ENCODE data around the gene SUCLG2. TPM values are rescaled to one million over a fixed set of nuclear protein-coding genes. Genes with fewer than 3 reads are reported as not detected.

SUCLG2 gene
- total RNA-seq, 1 donor from 2014 or later, result 63.6 TPM

GRCh38 chr3:67346081-67346480 lies 308.3 kb downstream of the SUCLG2 start:
- Histone ChIP-seq H4K20me1 (ENCODE audit: low read depth) (no peaks in the 10 kb centered on the region), H3K9me3 (ENCODE audit: low read depth) (no peaks in the 10 kb centered on the region), H3F3A (ENCODE audit: low read depth) (no peaks in the 10 kb centered on the region), H3K9ac (no peak overlapping the region), H3K36me3 (no peaks in the 10 kb centered on the region), H3K4me2 (no peak overlapping the region), H3K4me3 (no peak overlapping the region), H3K27ac (no peak overlapping the region), H3K27me3 (no peaks in the 10 kb centered on the region), H2AFZ (replicated peaks) (no peak overlapping the region), H3K4me1 (no peaks in the 10 kb centered on the region), H3K79me2 (ENCODE audit: low read depth) (no peaks in the 10 kb centered on the region)
- Mint-ChIP-seq H3K27me3 (ENCODE audit: insufficient read depth, low read depth) (no peaks in the 10 kb centered on the region), H3K4me1 (no peaks in the 10 kb centered on the region), H3K36me3 (no peaks in the 10 kb centered on the region), H3K9me3 (peaks cover 3% of the 10 kb centered on the region), H3K4me3 (no peak overlapping the region), H3K27ac (no peak overlapping the region)
- no peak for DNase-seq (ENCODE audit: low spot score)
- no peak for TF ChIP-seq EZH2phosphoT487 (IDR thresholded peaks at IDR 0.05)
- TF ChIP-seq CTCF (IDR thresholded peaks at IDR 0.05), result no peak
- no peak for TF ChIP-seq EZH2 (IDR thresholded peaks at IDR 0.05)

GRCh38 chr3:67335813-67336212 lies 318.6 kb downstream of the SUCLG2 start:
- TF ChIP-seq EZH2 (IDR thresholded peaks at IDR 0.05) (no peak), EZH2phosphoT487 (IDR thresholded peaks at IDR 0.05) (no peak), CTCF (IDR thresholded peaks at IDR 0.05) (no peak)
- Mint-ChIP-seq H3K9me3 (peaks cover 23% of the 10 kb centered on the region), H3K36me3 (no peaks in the 10 kb centered on the region), H3K27ac (no peak overlapping the region), H3K4me1 (no peaks in the 10 kb centered on the region), H3K4me3 (no peak overlapping the region), H3K27me3 (ENCODE audit: insufficient read depth, low read depth) (no peaks in the 10 kb centered on the region)
- Histone ChIP-seq H3K9me3 (ENCODE audit: low read depth) (no peaks in the 10 kb centered on the region), H3K27me3 (no peaks in the 10 kb centered on the region), H3F3A (ENCODE audit: low read depth) (no peaks in the 10 kb centered on the region), H3K4me1 (no peaks in the 10 kb centered on the region), H2AFZ (replicated peaks) (no peak overlapping the region), H3K36me3 (no peaks in the 10 kb centered on the region), H3K9ac (no peak overlapping the region), H4K20me1 (ENCODE audit: low read depth) (no peaks in the 10 kb centered on the region), H3K4me3 (no peak overlapping the region), H3K27ac (no peak overlapping the region), H3K4me2 (no peak overlapping the region), H3K79me2 (ENCODE audit: low read depth) (no peaks in the 10 kb centered on the region)
- no peak for DNase-seq (ENCODE audit: low spot score)

DNA sequence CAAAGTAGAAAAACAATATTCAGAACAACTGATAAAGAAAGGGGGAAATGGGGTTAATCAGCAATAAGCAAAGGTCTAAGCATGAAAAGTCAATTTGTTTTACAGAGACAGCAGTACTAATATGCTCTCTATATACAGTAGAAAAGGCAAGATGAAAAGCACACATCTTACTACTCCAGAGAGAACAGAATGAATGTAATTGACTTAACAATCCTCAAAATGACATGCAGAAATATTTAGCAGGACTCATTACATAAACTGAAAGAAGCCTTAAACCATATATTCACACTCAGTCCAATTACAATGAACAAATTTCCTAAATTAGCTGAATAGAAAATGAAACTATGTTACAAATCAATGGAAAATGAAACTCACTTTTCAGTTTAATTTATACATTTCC lies 319.8 kb downstream of the SUCLG2 start:
- no peak for DNase-seq (ENCODE audit: low spot score)

More for the DNA sequence above, 319.8 kb downstream of the SUCLG2 start:
- H3K27ac ChIP-seq, result no peak overlapping the region
- no peaks in the 10 kb centered on the region for H3F3A ChIP-seq (ENCODE audit: low read depth)
- Mint-ChIP-seq H3K27ac (no peak overlapping the region), H3K4me1 (no peaks in the 10 kb centered on the region), H3K27me3 (ENCODE audit: insufficient read depth, low read depth) (no peaks in the 10 kb centered on the region), H3K9me3 (peaks cover 12% of the 10 kb centered on the region), H3K36me3 (no peaks in the 10 kb centered on the region), H3K4me3 (no peak overlapping the region)
- no peaks in the 10 kb centered on the region for H3K9me3 ChIP-seq (ENCODE audit: low read depth)
- no peaks in the 10 kb centered on the region for H3K36me3 ChIP-seq
- no peak overlapping the region for H3K4me3 ChIP-seq
- no peaks in the 10 kb centered on the region for H3K79me2 ChIP-seq (ENCODE audit: low read depth)
- H4K20me1 ChIP-seq (ENCODE audit: low read depth), result no peaks in the 10 kb centered on the region
- no peaks in the 10 kb centered on the region for H3K4me1 ChIP-seq
- TF ChIP-seq CTCF (IDR thresholded peaks at IDR 0.05) (no peak), EZH2 (IDR thresholded peaks at IDR 0.05) (no peak), EZH2phosphoT487 (IDR thresholded peaks at IDR 0.05) (no peak)
- H2AFZ ChIP-seq (replicated peaks), result no peak overlapping the region
- no peaks in the 10 kb centered on the region for H3K27me3 ChIP-seq
- no peak overlapping the region for H3K4me2 ChIP-seq
- no peak overlapping the region for H3K9ac ChIP-seq
